Smooth muscle cell (in vitro differentiated cells): Measurements from ENCODE around the gene ATXN2. TPM values are rescaled to one million over a fixed set of nuclear protein-coding genes. Genes with fewer than 3 reads are reported as not detected.
A peak's percentile ranks its signal among the peaks of the same experiment; 100 is the strongest.

Experiments used
- DNase-seq: peaks from one replicate; lab custom pipeline; 2025; ENCODE audit not compliant: unreplicated experiment; lab: John Stamatoyannopoulos, UW
- H2AFZ ChIP-seq: fragments of 200-600 bp; sonication (generic); 2 replicates; pipeline ENCODE4 v1.6.0; 2016; ENCODE audit warnings: antibody characterized with exemption, low read depth, mild to moderate bottlenecking
- H3F3A ChIP-seq: fragments of 200-600 bp; sonication (generic); 2 replicates; pipeline ENCODE4 v1.6.0; 2017; ENCODE audit warnings: antibody characterized with exemption, low read depth
- H3K27ac ChIP-seq: fragments of 200-600 bp; sonication (generic); 2 replicates; pipeline ENCODE4 v1.5.1; 2016; ENCODE audit warnings: low read depth, mild to moderate bottlenecking
- H3K27me3 ChIP-seq: fragments of 200-600 bp; sonication (generic); 2 replicates; pipeline ENCODE4 v1.6.1; 2016; ENCODE audit warnings: low read depth, mild to moderate bottlenecking
- H3K36me3 ChIP-seq: fragments of 200-600 bp; sonication (generic); 2 replicates; pipeline ENCODE4 v1.5.1; 2016; ENCODE audit warnings: low read depth
- H3K4me1 ChIP-seq: fragments of 200-600 bp; sonication (generic); 2 replicates; pipeline ENCODE4 v1.5.1; 2016; ENCODE audit warnings: low read depth
- H3K4me2 ChIP-seq: fragments of 200-600 bp; sonication (generic); 2 replicates; pipeline ENCODE4 v1.6.0; 2016; ENCODE audit warnings: mild to moderate bottlenecking
- H3K4me3 ChIP-seq: fragments of 200-600 bp; sonication (generic); 2 replicates; pipeline ENCODE4 v1.5.1; 2016; ENCODE audit warnings: mild to moderate bottlenecking
- H3K79me2 ChIP-seq: fragments of 200-600 bp; sonication (generic); 2 replicates; pipeline ENCODE4 v1.6.0; 2016; ENCODE audit warnings: low read depth, mild to moderate bottlenecking
- H3K9ac ChIP-seq: fragments of 200-600 bp; sonication (generic); 2 replicates; pipeline ENCODE4 v1.6.0; 2016; ENCODE audit warnings: low read depth
- H3K9me3 ChIP-seq: fragments of 200-600 bp; sonication (generic); replicated peaks from 2 replicates; pipeline ENCODE4 v1.5.1; 2016; ENCODE audit warnings: low read depth
- H4K20me1 ChIP-seq: fragments of 200-600 bp; sonication (generic); 2 replicates; pipeline ENCODE4 v1.6.0; 2016; ENCODE audit warnings: low read depth
- CTCF ChIP-seq: fragments of 200-600 bp; sonication (generic); IDR thresholded peaks from 2 replicates; pipeline ENCODE4 v1.5.1; 2017; ENCODE audit warnings: borderline replicate concordance, mild to moderate bottlenecking, antibody characterized with exemption; ENCODE audit not compliant: insufficient read depth, poor library complexity, severe bottlenecking
- WGBS: methylation state at CpG from one replicate; pipeline ENCODE4 v1.1.7; 2016; ENCODE audit warnings: low lambda C conversion rate; 5-methylcytosine and 5-hydroxymethylcytosine counted together
- polyA plus RNA-seq: library from polyadenylated mRNA; unstranded; fragments of >200 nt; fragmentation: Nextera tagmentation; extraction: Ambion mirVana; gene quantifications from 2 replicates; pipeline ENCODE4 v1.2.1, GENCODE V29; 2016
- total RNA-seq: library from RNA; depleted of rRNA; stranded (reverse); fragments of >200 nt; gene quantifications from 2 replicates; pipeline ENCODE4 v1.2.3, GENCODE V29; 2014

Gene ATXN2
- total and polyA plus RNA-seq, 2 experiments from 2014 or later: 29.3 to 39.6 TPM

- no peak overlapping the region for H3K4me2 ChIP-seq
- H4K20me1 ChIP-seq: no peaks in the 10 kb centered on the region
- no peaks in the 10 kb centered on the region for H3K27me3 ChIP-seq
- H3K4me3 ChIP-seq: no peak overlapping the region
- H2AFZ ChIP-seq: no peak overlapping the region
- H3K9me3 ChIP-seq: no peaks in the 10 kb centered on the region
- no peak for TF ChIP-seq CTCF
- H3K79me2 ChIP-seq: no peaks in the 10 kb centered on the region
- no peaks in the 10 kb centered on the region for H3K36me3 ChIP-seq
- H3K27ac ChIP-seq: peak overlapping the region; percentile 28
- no peak overlapping the region for H3K9ac ChIP-seq
- H3F3A ChIP-seq: no peaks in the 10 kb centered on the region
- H3K4me1 ChIP-seq: no peaks in the 10 kb centered on the region
- DNase-seq: no peak
- WGBS: 41% methylated on average over 4 of the region's 4 CpGs
These were observed 43.7 kb upstream of the ATXN2 start for GRCh38 chr12:111642681-111643426.

DNA sequence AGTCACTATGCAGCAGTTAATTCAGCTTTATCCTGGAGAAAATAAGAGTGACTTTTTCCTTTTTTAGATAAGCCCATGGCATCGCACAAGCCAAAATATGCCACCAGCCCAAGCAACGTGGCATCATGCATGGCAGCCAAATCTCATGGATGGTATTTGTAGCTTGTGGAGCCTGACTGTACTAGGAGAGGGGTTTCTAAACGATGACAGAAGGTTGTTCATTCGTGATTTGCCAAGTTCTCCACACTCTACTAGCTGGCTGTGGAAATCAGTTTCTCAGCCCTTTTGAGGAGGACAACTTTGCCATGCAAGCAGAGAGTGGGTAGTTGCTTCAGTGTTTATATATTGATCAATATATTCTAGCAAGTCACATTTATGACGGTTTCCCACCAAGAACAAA, 41.4 kb upstream of the ATXN2 start:
- H4K20me1 ChIP-seq: no peaks in the 10 kb centered on the region
- no peak overlapping the region for H2AFZ ChIP-seq
- H3K27ac ChIP-seq: no peak overlapping the region
- DNase-seq: no peak
- peaks cover 16% of the 10 kb centered on the region for H3K4me1 ChIP-seq
- peaks cover 13% of the 10 kb centered on the region for H3F3A ChIP-seq
- no peaks in the 10 kb centered on the region for H3K9me3 ChIP-seq
- H3K9ac ChIP-seq: no peak overlapping the region
- no peak overlapping the region for H3K4me3 ChIP-seq
- H3K79me2 ChIP-seq: no peaks in the 10 kb centered on the region
- TF ChIP-seq CTCF: no peak
- H3K4me2 ChIP-seq: no peak overlapping the region
- 98% methylated on average over 5 of the region's 5 CpGs for WGBS
- no peaks in the 10 kb centered on the region for H3K27me3 ChIP-seq
- no peaks in the 10 kb centered on the region for H3K36me3 ChIP-seq

DNA sequence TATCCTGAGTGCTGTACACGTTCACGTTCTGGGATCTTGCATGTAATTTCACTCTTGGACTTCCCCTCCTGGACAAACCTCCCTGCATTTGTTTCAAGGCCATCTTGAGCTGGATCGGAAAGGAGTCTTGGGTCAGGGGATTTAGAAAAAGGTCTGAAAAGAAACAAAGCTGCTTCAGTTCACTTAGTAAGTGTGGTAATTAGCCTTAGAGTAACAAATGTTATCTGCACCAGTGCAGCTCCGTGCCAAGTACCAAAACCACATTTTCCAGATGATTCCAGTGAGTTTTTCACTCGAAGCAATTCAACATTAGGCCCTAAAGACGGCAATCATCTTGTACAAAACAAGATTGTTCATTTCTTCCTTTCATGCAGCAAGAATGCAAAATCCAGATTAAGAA, 39.4 kb upstream of the ATXN2 start:
- 38% methylated on average over 6 of the region's 6 CpGs for WGBS
- no peak overlapping the region for H2AFZ ChIP-seq
- H3K27ac ChIP-seq: peak overlapping the region; percentile 3
- H3K4me3 ChIP-seq: no peak overlapping the region
- no peaks in the 10 kb centered on the region for H3K36me3 ChIP-seq
- no peaks in the 10 kb centered on the region for H4K20me1 ChIP-seq
- H3F3A ChIP-seq: peaks cover 13% of the 10 kb centered on the region
- H3K9ac ChIP-seq: no peak overlapping the region
- no peaks in the 10 kb centered on the region for H3K27me3 ChIP-seq
- H3K79me2 ChIP-seq: no peaks in the 10 kb centered on the region
- no peak for DNase-seq
- H3K4me1 ChIP-seq: peaks cover 19% of the 10 kb centered on the region
- H3K9me3 ChIP-seq: no peaks in the 10 kb centered on the region
- TF ChIP-seq CTCF: no peak
- no peak overlapping the region for H3K4me2 ChIP-seq
